T-helper 17 cell (primary cell): ENCODE results near the gene GAN. TPM values are rescaled to one million over a fixed set of nuclear protein-coding genes. Genes with fewer than 3 reads are reported as not detected.
A peak's percentile ranks its signal among the peaks of the same experiment; 100 is the strongest.

Source experiments
- ATAC-seq: fragments of 150-1000 bp; cut with Tn5 transposase; 2 replicates; pipeline ENCODE4 v1.10.0; 2021; ENCODE audit warnings: mild to moderate bottlenecking, moderate library complexity
- DNase-seq, 3 donors: peaks; one replicate each; pipeline versions ENCODE4 v3.0.0 to v3.0.0-alpha.2; 2020 to 2021
- H3K9me3 ChIP-seq: one replicate; pipeline ENCODE4 v1.7.0; 2013; ENCODE audit warnings: low read length, mild to moderate bottlenecking; ENCODE audit not compliant: control insufficient read depth, poor library complexity, severe bottlenecking
- H3K27ac Mint-ChIP-seq: one replicate; pipeline ENCODE4 v1.8.0; 2022; ENCODE audit warnings: mild to moderate bottlenecking, moderate library complexity, mixed read lengths
- H3K27me3 Mint-ChIP-seq: one replicate; pipeline ENCODE4 v1.8.0; 2022; ENCODE audit warnings: mixed read lengths
- H3K36me3 Mint-ChIP-seq: one replicate; pipeline ENCODE4 v1.8.0; 2022; ENCODE audit warnings: low read depth, mixed read lengths
- H3K4me1 Mint-ChIP-seq: one replicate; pipeline ENCODE4 v1.8.0; 2022; ENCODE audit warnings: mild to moderate bottlenecking, mixed read lengths
- H3K4me3 Mint-ChIP-seq: one replicate; pipeline ENCODE4 v1.8.0; 2022; ENCODE audit warnings: mild to moderate bottlenecking, moderate library complexity, mixed read lengths
- total RNA-seq, 4 donors: library from RNA in 2 of 4; stranded (reverse) in 2 of 4; gene quantifications; one replicate each; pipeline ENCODE4 v1.2.3 and lab custom pipeline; 2022 to 2026

Gene GAN
- total RNA-seq, 2 donors from 2014 or later: 5.8 to 8.0 TPM

DNA sequence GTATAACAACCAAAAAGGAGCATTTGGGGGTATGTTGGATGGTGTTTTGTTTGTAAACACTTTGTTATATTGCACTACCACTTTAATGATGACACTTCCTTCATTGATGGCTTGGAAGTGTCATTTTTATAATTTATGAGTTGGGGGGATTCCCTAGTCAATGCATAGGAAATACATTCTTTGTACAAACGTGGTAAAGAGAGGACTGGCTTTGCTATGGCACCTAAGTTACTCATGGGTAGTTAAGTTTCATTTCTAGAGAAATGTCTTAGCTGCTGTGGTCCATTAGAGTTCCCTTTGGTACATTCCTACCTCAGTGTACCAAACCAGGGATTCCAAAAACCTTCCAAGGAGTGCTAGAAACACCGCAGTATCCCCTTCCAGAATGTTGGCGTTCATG lies 66.2 kb downstream of the GAN start:
- Mint-ChIP-seq H3K4me3 (no peak overlapping the region), H3K4me1 (peaks cover 2% of the 10 kb centered on the region), H3K27me3 (no peaks in the 10 kb centered on the region), H3K36me3 (peaks cover 6% of the 10 kb centered on the region), H3K27ac (no peak overlapping the region)
- H3K9me3 ChIP-seq: no peaks in the 10 kb centered on the region
- no peak for DNase-seq
- ATAC-seq: no peak

- Mint-ChIP-seq H3K4me3 (no peak overlapping the region), H3K4me1 (no peaks in the 10 kb centered on the region), H3K36me3 (peaks cover 3% of the 10 kb centered on the region), H3K27ac (no peak overlapping the region), H3K27me3 (no peaks in the 10 kb centered on the region)
- H3K9me3 ChIP-seq: no peaks in the 10 kb centered on the region
- no peak for DNase-seq
- ATAC-seq: no peak
These were observed 69.2 kb downstream of the GAN start for GRCh38 chr16:81384006-81384405.

- H3K27me3 Mint-ChIP-seq: no peaks in the 10 kb centered on the region
- no peaks in the 10 kb centered on the region for H3K36me3 Mint-ChIP-seq
- no peaks in the 10 kb centered on the region for H3K4me1 Mint-ChIP-seq
- ATAC-seq (no peak), DNase-seq (no peak)
- no peak overlapping the region for H3K4me3 Mint-ChIP-seq
- peak overlapping the region; percentile 41 for H3K27ac Mint-ChIP-seq
- H3K9me3 ChIP-seq: no peaks in the 10 kb centered on the region
These were observed 70.4 kb downstream of the GAN start for GRCh38 chr16:81385031-81385756.

- DNase-seq (no peak), ATAC-seq (no peak)
- Mint-ChIP-seq H3K36me3 (no peaks in the 10 kb centered on the region), H3K4me3 (no peak overlapping the region), H3K4me1 (no peaks in the 10 kb centered on the region), H3K27me3 (no peaks in the 10 kb centered on the region), H3K27ac (no peak overlapping the region)
- H3K9me3 ChIP-seq: no peaks in the 10 kb centered on the region
These were observed 73.6 kb downstream of the GAN start for GRCh38 chr16:81388357-81388756.

DNA sequence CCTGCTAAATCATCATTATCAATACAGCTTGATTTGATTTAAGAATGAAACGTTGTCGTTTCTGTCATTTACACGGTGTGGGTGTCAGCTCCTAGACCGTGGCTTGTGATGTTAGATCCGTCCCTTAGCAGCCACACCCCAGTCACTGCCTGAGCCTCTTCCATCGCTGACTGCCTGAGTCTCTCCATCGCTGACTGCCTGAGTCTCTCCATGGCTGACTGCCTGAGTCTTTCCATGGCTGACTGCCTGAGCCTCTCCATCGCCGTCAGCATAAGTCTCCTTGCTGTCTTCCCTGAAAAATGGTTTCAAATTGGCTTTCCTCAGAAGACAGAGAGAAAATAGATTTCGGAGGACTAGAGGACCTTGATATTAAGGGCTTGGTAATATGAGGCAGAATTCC lies 76.1 kb downstream of the GAN start:
- Mint-ChIP-seq H3K36me3 (no peaks in the 10 kb centered on the region), H3K4me3 (no peak overlapping the region), H3K4me1 (no peaks in the 10 kb centered on the region), H3K27ac (no peak overlapping the region), H3K27me3 (no peaks in the 10 kb centered on the region)
- DNase-seq: no peak
- no peaks in the 10 kb centered on the region for H3K9me3 ChIP-seq
- ATAC-seq: no peak

DNA sequence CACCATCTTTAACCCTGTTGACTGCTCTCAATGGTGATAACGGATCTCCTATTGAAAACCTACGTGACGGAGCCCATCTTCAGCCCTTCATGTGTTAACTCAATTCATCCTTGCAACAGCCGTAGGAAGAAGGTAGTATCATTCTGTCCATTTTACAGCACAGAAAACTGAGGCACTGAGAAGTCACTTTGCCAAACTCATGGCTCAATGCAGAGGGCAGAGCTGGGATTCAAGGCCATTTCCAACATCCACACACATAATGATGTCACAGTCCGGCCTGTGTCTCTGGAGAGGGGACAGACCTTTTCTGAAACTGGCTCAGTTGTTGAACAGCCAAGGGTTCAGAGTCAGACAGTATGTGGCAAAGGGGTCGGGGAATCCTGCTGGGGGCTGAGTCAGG lies 77.2 kb downstream of the GAN start:
- no peaks in the 10 kb centered on the region for H3K9me3 ChIP-seq
- H3K27me3 Mint-ChIP-seq: no peaks in the 10 kb centered on the region
- H3K36me3 Mint-ChIP-seq: no peaks in the 10 kb centered on the region
- H3K4me1 Mint-ChIP-seq: no peaks in the 10 kb centered on the region
- H3K27ac Mint-ChIP-seq: no peak overlapping the region
- DNase-seq (no peak), ATAC-seq (no peak)
- no peak overlapping the region for H3K4me3 Mint-ChIP-seq

DNA sequence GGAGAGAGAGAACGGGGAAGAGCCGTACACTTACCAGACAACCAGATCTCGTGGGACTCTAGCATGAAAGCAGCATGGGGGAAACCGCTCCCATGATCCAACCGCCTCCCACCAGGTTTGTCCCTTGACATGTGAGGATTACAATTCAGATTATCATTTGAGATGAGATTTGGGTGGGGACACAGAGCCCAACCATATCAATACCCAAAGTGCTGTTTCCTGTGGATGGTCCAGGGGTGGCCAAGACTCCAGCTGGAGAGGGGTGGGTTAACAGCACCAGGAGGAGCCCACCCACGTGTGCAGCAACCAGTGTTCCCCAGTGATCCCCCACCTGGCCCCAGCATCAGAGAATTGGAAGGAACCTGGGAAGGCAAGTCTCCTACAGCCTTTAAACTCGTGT lies 79.7 kb downstream of the GAN start:
- H3K9me3 ChIP-seq: no peaks in the 10 kb centered on the region
- H3K4me3 Mint-ChIP-seq: no peak overlapping the region
- H3K36me3 Mint-ChIP-seq: no peaks in the 10 kb centered on the region
- no peaks in the 10 kb centered on the region for H3K4me1 Mint-ChIP-seq
- DNase-seq (no peak), ATAC-seq (no peak)
- H3K27me3 Mint-ChIP-seq: no peaks in the 10 kb centered on the region
- no peak overlapping the region for H3K27ac Mint-ChIP-seq

GRCh38 chr16:81394966-81395655 lies 80.3 kb downstream of the GAN start:
- no peak for ATAC-seq
- H3K27ac Mint-ChIP-seq: no peak overlapping the region
- DNase-seq: no peak
- no peak overlapping the region for H3K4me3 Mint-ChIP-seq
- H3K4me1 Mint-ChIP-seq: no peaks in the 10 kb centered on the region
- H3K9me3 ChIP-seq: no peaks in the 10 kb centered on the region
- H3K27me3 Mint-ChIP-seq: no peaks in the 10 kb centered on the region
- H3K36me3 Mint-ChIP-seq: peaks cover 2% of the 10 kb centered on the region

DNA sequence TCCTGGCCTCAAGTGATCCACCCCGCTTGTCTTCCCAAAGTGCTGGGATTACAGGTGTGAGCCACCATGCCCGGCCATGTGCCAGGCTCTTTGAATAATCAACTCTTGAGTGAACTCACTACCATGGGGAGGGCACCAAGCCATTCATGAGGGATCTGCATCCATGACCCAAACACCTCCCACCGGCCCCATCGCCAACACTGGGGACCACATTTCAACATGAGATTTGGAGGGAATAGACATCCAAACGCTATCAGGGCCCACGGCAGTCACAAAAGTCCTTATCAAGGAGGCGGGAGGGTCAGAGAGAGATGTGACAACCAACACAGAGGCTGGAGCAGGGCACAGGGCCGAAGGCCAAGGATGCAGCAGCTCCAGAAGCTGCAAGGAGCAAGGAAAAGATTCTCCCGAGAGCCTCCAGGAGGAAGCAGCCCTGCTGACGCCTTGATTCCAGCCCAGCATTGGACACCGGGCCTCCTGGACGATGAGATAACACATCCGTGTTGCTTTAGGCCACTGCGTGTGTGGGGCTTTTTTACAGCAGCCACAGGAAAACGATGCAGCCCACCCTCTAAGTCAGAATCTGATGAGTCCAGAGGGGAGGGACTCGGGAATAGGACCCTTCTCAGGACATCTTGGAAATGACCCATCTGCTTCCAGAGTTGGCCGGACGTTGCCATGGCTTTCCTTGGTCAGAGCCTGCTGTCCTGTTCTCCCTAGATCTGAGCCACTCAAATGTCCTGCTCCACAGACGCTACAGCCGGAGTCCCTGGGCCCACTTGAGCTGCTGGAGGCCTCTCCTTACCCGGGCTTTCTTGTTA lies 82.5 kb downstream of the GAN start:
- Mint-ChIP-seq H3K27ac (no peak overlapping the region), H3K27me3 (no peaks in the 10 kb centered on the region), H3K4me3 (no peak overlapping the region), H3K4me1 (no peaks in the 10 kb centered on the region), H3K36me3 (peaks cover 3% of the 10 kb centered on the region)
- H3K9me3 ChIP-seq: no peaks in the 10 kb centered on the region
- DNase-seq: no peak
- ATAC-seq: no peak

DNA sequence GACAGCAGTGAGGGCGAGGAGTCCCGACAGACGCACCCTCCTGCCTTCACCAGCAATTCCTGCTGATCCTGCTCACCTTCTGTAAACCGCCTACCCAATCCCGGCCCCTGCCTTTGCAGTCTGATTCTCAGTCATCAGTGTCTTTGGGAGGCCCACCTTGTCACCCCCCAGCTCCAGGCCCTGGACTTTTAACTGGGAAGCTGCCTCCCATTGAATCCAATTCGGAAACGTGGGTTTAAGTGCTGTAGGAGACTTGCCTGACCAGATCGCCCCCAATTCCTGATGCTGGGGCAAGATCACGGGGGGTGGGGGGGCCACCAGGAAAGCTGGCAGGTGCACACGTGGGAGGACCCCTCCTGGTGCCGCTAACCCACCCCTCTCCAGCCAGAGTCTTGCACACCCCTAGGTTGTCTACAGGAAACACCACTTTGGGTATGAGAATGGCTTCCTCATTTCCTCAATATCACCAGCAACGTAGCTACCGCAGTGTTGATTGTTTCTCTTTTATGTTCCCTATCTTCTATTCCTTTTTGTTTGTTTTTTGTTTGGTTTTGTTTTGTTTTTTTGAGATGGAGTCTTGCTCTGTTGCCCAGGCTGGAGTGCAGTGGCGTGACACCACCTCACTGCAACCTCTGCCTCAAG lies 83.2 kb downstream of the GAN start:
- no peak overlapping the region for H3K27ac Mint-ChIP-seq
- no peak for DNase-seq
- ATAC-seq: no peak
- H3K36me3 Mint-ChIP-seq: peaks cover 3% of the 10 kb centered on the region
- H3K9me3 ChIP-seq: no peaks in the 10 kb centered on the region
- H3K4me3 Mint-ChIP-seq: no peak overlapping the region
- no peaks in the 10 kb centered on the region for H3K4me1 Mint-ChIP-seq
- H3K27me3 Mint-ChIP-seq: no peaks in the 10 kb centered on the region

DNA sequence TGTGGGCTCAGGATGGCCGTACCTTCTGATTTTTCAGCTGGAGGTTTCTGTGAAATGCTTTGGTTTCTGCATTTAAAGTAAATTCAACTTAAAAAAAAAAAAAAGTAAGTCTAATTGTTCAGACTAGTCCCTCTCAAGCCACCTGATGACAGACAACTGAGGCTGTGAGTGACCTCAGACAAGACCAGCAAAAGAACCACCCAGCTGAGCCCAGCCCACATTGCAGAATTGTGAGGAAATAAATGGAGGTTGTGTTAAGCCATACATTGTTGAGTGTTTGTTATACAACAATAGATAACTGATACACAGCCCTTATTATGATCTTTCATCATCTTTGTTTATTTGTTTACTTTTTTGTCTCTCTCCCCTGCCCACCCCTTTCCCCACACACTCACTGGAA lies 85.1 kb downstream of the GAN start:
- peaks cover 8% of the 10 kb centered on the region for H3K4me1 Mint-ChIP-seq
- H3K9me3 ChIP-seq: no peaks in the 10 kb centered on the region
- DNase-seq (no peak), ATAC-seq (no peak)
- peaks cover 3% of the 10 kb centered on the region for H3K36me3 Mint-ChIP-seq
- H3K4me3 Mint-ChIP-seq: no peak overlapping the region
- no peak overlapping the region for H3K27ac Mint-ChIP-seq
- no peaks in the 10 kb centered on the region for H3K27me3 Mint-ChIP-seq

- H3K27me3 Mint-ChIP-seq: no peaks in the 10 kb centered on the region
- H3K9me3 ChIP-seq: no peaks in the 10 kb centered on the region
- no peak for DNase-seq
- ATAC-seq: no peak
- H3K27ac Mint-ChIP-seq: no peak overlapping the region
- H3K4me1 Mint-ChIP-seq: peaks cover 8% of the 10 kb centered on the region
- H3K4me3 Mint-ChIP-seq: no peak overlapping the region
- H3K36me3 Mint-ChIP-seq: peaks cover 3% of the 10 kb centered on the region
These were observed 86.5 kb downstream of the GAN start for GRCh38 chr16:81401035-81401950.
